Measurements from ENCODE around the gene CHKB.

The CHKB gene

GRCh38 chr22:50597097-50597496 is 14.4 kb upstream of the CHKB start:
- DNase-seq = no peak

GRCh38 chr22:50595189-50595588 is 12.5 kb upstream of the CHKB start:
- no peak for DNase-seq

- no peak for DNase-seq
These were observed 4.8 kb upstream of the CHKB start for GRCh38 chr22:50587407-50587806.

DNA sequence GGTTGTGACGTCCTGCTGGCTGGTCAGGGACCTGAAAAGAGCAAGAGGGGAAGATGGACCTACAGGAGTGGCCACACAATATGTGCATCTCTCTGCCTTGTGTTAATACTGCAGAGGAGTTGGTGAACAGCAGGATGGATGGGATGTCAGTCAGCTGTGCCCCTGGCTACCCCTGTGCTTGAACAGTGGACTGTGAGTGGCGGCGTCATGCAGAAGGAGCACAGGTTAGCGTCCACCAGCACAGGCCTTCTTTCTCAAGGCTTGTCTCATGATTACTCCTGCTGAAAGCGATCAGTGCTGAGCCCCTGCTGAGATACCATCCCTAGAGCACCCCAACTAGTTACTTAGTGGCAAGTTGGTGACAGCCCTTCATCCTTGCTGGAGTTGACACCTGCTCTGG is 3.8 kb upstream of the CHKB start:
- DNase-seq = no peak

DNA sequence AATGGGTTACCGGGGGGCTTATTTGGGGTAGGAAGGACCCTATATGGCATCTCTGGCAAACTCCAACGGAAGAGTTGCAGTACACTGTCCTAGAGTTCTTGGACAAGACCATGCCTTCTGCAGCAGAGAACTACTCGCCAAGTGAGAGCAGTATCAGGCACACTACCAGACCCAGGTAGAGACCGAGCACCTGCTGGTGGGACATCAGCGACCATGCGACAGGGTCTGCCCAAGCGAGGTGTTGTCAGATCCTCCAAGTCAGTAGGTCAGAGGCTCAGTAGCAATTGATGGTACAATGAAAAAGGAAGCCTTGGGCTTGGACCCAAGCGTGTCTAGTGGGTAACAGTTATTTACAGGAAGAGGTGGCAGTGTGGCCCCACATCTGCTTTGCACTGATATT is 3.1 kb upstream of the CHKB start:
- DNase-seq = no peak

- DNase-seq = no peak
These were observed 2.6 kb upstream of the CHKB start for GRCh38 chr22:50585238-50585637.

- DNase-seq = no peak
These were observed 1.8 kb upstream of the CHKB start for GRCh38 chr22:50584106-50585096.

GRCh38 chr22:50583294-50583861 is 729 bp upstream of the CHKB start:
- DNase-seq = no peak

- peak; percentile 45 for DNase-seq
These were observed 628 bp downstream of the CHKB start for GRCh38 chr22:50581950-50582492.

DNA sequence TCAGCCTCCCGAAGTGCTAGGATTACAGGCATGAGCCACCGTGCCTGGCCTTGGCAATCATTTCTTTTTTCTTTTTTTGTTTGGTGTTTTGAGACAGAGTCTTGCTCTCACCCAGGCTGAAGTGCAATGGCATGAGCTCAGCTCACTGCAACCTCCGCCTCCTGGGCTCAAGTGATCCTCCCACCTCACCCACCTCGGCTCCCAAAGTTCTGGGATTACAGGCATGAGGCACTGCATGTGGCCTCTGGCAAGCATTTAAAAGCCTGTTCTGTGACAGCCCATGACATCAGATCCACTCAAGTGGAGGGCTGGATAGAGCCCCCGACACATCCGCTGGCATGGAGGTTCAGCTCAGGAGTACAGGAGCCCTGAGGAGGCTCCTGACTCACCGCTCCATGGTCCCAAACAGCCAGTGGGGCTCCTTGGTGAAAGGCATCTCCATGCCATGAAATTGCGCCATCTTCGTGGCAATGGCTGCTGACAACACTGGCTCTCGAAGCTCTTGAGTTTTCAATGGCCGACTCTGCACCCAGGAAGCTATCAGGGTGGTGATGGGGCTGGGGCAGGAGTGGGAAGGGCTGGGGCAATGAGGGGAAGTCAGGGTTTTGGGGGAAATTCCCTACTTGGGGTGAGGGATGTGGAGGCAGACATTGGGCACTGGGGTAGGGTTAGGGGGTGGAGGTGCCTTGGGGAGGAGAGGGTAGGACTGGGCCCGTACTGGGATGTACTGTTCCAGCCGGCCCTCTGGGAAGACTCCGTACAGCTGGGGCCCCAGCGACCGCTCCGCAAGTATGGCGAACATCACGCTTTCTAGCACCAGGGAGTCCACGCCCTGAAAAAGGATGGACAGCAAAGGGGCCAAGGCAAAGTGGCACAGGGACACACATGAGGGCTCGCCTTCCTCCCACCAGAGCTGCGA is 1.4 kb downstream of the CHKB start:
- no peak for DNase-seq

- no peak for DNase-seq
These were observed 2.9 kb downstream of the CHKB start for GRCh38 chr22:50579752-50580151.

- DNase-seq = no peak
These were observed 3.8 kb downstream of the CHKB start for GRCh38 chr22:50578776-50579310.

DNA sequence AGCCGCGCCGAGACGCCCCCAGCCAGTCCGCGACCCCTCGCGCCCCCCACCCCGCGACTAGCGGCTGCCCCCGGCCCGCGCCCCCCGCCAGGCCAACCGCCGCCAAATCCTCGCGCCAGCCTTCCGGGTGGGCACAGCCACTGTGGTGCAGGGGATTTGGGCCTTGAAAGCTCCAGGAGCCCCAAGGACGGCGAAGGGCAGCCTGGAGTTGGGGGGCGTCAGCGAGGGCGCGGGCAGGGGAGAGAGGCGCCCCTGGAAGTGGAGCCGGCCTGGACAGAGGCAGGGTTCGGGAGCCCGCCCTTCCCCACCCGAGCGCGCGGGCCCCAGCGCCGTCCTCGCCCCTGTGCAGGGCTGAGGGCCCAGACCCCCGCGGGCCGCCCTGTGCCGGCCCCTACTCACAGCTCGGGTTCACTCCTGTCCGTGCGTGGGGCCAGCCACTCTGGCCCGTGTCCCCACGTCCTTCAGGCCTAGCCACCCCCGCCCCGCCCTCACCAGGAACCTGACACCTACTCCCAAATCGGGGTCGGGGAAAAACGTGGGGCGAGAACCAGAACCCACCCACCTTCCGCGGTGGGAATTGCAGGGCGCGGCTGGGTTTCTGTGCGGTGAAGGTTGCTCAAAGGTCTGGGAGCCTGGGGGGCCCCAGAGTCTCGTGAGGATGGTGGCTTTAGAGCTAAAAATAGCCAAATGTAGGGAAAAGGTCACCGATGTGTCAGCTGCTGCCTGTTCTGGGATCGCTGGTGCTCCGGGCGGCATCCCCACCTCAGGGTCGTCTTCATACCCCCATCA is 4.5 kb downstream of the CHKB start, which contains the start of gene CPT1B:
Gene CPT1B, minus strand, starts transcription at position 441 of the 789 bp plus-strand sequence. CDS start 512 bp downstream, outside the sequence.
- no peak for DNase-seq

DNA sequence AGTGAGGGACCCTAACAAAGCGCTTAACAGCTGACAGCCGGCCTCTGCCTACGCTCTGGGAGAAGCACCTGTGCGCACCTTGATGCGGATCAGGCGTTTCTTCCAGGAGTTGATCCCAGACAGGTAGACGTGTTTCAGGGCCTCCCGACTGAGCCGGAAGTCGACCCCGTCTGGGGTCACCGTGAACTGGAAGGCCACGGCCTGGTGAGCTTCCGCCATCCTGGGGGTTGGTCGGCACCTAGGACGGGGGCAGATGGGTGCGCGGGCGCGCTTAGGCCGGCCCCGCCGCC is 5.0 kb downstream of the CHKB start:
- no peak for DNase-seq

DNA sequence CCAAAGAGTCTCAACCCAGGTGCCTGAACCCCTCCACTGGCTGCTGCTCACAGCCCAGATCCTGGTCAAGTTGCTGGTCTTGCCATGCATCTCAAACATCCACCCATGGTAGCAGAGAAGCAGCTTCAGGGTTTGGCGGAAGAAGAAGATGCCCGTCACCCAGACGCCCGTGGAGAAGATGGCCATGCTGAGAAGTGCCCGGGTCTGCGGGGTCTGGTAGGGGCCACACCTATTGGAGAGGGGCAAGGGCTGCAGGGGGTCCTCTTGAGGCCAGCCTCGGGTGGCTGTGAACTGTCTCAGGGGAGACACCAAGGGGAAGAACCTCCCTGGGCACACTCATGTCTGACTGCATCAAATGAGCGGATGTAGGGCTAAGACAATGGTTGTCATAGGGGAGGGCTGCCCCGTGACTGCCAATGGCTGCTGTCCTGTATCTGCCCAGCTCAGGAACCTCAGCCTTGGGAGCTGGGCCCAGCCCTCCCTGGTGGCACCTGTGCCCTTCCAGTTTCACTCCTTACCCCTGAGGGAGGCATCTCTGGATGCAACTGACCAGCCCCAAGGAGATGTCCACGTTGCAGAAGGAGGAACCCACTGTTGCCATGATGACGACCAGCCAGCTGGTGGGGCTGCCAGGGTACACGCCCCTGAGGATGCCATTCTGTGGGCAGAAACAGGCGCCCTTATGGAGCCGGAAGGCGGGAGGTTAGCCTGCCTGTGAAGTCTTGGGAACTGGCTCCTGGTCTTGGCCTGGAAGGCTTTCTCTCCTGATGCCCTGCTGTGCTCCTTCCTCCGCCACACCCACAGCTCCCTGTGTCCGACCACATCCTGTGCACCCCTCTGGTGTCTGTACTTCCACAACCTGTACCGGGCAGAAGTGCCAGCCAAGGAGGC is 5.6 kb downstream of the CHKB start:
- no peak for DNase-seq

- DNase-seq = no peak
These were observed 6.6 kb downstream of the CHKB start for GRCh38 chr22:50576070-50576469.

DNA sequence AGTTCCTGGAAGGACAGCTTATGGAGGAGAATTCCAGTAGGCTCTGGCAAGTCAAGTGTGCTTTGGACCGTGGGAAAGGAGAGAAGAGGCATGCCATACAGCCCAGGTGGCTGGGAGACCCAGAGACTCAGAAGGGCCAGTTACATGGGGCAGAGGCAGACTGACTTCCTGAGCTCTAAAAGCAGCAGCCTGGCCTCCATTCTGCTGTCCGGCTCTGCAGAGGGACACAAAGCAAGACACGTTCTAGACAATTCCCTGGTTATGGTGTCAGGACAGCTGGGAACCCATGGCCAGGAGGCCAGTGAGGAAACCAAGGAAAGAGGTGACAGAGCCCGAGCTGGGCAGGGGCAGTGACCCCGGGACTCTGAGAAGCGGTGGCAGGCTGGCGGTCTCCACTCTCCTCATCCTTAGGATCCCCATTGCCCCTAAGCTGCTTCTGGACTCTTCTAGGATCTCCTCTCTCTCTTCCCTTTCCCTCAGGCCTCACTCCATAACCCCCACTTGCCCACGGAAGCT is 7.2 kb downstream of the CHKB start:
- no peak for DNase-seq

GRCh38 chr22:50574383-50574755 is 8.3 kb downstream of the CHKB start:
- DNase-seq = no peak

- no peak for DNase-seq
These were observed 8.9 kb downstream of the CHKB start for GRCh38 chr22:50573491-50574382.

DNA sequence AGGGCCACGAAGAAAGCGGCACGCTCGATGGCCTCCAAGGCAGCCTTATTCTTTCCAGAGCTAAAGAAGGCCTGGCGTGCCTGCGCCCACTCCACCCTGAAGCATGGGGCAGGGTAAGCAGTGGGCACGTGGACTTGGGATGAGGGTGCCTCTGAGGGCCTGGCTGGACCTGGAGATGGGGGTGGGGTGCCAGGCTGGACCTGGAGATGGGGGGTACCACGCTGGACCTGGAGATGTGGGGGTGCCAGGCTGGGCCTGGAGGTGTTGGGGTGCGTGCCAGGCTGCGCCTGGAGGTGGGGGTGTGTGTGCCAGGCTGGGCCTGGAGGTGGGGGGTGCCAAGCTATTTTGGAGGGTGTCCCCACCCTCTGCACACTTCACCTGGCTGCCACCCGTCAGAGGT is 9.7 kb downstream of the CHKB start:
- no peak for DNase-seq

All from CD4-positive, alpha-beta T cell treated with Interleukin-10 for 1 hour (primary cell).